ENCODE measurements around the gene SCIMP.
"Not testable (repeated sequence)": the region's sequence is repeated elsewhere in the genome, so short reads cannot be mapped to it uniquely, and the experiment has no call there.

The SCIMP gene

DNA sequence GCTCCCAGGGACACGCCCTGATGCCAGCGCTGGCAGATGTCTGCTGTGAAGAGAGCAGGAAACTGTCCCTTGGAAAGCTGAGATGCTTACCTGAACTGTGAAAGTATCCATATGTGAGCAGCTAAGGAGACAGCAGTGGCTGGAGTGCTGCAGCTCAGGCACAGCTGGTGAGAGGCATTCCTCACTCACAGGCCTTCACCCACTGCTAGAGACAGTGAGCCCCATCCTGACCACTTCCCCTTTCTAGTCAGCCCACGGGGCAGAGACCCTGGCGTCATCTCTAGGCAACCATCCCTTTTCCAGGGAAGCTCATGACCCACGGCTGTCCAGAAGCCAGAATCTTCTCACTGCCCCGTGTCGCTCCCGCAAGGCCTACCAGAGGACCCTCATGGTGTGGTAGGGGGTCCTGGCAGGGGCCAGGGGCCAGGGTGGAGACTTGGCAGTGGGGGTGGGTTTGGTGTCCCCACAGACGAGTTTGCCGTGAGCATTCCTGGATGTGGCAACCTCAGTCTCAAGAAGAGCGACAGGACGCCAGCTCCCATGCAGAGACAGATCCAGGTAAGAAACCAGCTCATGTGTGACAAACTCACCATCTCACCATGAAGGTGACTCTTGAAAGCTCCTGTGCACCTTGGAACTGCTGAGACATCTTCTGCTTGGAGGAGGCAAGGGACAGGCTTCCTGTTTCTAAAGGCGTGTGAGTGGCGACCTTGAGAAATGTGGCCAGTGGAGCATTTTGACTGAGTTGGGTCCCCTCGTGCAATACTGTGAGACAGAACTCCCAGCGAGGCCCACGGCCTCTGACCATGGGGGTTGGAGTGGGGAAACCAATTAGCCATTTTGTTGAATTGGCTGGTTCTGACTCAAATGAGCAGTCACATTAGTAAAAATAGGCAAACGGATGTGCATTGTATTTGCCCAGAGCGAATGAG is at the start of gene SCIMP:
Gene SCIMP (minus strand): TSS at position 216 of the 932 bp plus-strand sequence. CDS start 105 bp downstream, at position 111.
- DNase-seq (ENCODE audit: low read depth in 2 of 2): no peak

DNA sequence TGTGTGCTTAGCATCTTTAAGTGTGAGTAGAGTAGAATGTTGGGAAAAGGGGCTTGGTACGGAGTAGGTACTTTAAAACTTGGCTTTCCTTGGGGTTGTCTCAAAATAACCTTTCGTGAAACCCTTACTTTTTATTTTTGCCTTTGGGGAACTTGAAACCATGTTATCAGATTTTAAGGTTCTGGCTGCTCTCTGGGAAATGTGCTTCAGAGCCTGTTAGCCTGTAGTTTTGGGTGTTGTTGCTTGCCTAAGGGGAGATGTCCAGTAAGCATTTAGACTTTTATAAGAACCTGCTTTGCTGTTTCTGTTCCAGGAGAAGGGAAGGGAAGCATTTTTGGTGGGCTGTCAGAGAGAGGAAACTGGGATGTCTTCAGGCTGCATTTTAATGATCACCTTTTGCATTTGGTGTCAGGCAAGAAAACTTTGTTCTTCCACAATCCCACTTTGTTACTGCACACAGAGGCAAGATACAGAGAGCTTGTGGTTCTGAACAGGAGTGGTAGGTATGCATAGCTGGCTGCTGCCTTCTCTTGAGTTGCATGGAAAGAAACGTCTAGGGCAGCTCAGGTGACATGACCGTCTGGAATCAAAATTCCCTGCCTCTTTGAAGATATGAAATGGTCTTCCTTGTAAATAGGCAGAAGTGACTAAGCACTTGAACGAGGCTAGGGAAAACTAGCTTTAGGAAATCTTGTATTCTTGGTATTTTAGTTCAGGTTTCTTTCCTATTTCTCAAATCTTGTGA is 49.1 kb upstream of the SCIMP start:
- no peak for DNase-seq (ENCODE audit: low read depth in 2 of 2)

DNA sequence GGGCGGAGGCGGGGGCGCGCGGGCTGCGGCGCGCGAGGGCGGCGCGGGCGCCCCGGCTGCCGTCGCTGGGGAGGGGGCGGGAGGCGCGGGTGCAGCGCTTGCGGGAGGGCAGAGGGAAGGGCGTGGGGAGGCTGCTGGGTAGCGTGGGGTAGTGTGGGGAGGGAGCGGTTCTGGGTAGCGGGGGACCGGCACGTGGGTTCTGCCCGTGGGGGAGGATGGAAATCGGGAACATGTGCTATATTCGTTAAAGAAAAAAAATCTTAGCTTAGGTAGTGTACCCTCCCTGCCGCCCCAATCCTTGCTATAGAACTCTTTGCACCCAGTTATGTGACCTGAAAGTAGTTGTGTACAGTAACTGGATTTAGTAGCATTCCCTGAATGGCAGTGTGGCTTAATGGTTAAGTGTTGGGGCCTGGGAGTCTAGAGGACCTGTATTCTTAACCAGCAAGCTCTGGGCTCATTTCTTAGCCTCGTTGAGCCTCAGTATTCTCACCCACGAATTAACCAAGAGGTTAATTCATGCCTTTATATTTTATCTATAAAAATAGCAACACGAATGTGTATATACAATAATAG is 48.1 kb upstream of the SCIMP start:
- peak in 1 of 2 donors; percentile 17 for DNase-seq (ENCODE audit: low read depth in 2 of 2)

DNA sequence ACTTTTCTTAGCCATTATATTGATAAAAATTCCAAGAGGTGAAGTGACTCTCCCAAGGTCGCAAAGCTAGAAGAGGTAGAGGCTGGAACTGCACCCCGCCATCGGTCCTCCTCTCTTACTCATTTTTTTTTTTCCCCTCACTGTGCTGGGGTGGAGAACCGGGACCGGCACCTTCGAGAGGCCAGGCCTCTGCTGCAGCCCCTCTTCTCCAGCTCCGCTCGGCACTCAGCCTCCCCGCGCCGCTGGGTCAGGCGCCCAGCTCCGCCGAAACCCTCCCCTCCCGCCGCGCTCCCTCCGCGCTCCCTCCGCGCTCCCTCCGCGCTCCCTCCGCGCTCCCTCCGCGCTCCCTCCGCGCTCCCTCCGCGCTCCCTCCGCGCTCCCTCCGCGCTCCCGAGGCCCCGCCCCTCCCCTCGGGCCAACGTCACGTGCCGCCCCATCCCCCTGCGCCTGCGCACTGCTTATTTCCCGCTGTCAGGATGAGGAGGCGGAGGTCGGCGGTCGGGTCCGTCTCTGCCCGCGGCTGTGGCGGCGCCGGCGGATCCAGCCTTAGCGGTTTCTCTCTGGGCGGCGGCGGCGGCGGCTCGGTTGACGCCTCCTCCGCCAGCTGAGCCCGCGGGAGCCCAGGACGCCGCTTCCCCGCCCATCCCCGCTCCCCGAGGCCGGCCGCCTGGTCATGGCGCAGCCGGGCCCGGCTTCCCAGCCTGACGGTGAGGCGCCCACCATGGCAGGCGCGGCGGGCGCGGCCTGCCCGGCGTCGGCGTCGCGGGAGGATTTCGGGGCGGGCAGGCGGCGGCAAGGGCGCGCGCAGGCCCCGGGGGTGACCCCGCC is 47.4 kb upstream of the SCIMP start, which contains the start of gene RABEP1:
Gene RABEP1 (plus strand): TSS at position 471 of the 828 bp plus-strand sequence. CDS start 203 bp downstream, at position 674.
- peak; percentile 92 to 94 for DNase-seq (ENCODE audit: low read depth in 2 of 2)

DNA sequence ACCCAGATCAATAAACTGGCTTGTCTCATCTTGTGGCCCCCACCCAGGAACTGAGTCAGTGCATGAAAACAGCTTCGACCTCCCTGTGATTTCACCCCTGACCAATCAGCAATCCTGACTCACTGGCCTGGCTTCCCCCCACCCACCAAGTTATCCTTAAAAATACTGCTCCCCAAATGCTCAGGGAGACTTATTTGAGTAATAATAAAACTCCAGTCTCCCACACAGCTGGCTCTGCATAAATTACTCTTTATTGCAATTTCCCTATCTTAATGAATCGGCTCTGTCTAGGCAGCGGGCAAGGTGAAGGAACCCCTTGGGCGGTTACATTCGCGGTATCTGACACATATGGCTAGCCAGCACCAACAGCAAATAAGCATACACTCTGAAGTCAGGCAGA is 37.7 kb upstream of the SCIMP start:
- peak; percentile 8 to 41 for DNase-seq (ENCODE audit: low read depth in 2 of 2)

DNA sequence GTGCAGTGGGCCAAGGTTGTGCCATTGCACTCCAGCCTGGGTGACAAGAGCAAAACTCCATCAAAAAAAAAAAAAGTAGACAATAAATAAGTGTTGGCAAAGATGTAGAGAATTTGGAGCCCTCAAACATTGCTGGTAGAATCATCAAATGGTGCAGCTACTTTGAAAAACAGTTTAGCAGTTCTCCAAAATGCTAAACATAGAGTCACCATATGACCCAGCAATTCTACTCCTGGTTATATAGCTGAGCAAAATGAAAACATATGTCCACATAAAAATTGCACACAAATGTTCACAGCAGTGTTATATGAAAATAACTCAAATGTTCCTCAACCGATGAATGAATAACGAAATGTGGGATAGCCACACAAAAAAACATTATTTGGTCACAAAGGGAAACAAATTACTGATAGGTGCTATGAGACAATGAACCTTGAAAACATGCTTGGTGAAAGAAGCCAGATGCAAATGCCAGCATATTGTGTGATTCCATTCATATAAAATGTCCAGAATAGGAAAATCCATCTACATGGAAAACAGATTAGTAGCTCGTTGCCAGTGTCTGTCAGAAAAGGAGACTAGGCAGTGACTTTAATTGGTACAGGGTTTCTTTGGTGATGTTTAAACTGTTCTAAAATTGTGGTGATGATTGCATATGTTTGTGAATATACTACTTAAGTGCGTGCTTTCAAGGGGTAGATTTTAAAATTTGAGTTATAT is 34.7 kb upstream of the SCIMP start:
- DNase-seq (ENCODE audit: low read depth in 2 of 2): no peak

DNA sequence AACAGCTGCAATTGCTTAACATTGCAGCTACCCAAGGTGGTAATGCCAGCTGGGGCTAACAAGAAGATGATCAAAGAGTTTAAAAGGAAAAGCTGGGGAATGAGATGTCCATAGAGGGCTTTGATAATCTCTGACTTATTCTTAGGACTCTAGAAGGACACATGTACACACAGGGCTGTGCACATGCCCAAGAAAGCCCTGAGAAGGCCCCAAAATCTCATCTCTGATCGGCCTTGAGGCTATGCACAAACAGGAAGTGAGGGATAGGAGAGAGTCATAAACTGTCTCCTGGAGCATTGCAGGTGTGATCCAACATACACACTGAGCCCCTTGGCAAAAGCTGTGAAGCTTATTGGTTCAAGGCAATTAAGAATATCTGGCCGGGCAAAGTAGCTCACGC is 30.2 kb upstream of the SCIMP start:
- no peak for DNase-seq (ENCODE audit: low read depth in 2 of 2)

DNA sequence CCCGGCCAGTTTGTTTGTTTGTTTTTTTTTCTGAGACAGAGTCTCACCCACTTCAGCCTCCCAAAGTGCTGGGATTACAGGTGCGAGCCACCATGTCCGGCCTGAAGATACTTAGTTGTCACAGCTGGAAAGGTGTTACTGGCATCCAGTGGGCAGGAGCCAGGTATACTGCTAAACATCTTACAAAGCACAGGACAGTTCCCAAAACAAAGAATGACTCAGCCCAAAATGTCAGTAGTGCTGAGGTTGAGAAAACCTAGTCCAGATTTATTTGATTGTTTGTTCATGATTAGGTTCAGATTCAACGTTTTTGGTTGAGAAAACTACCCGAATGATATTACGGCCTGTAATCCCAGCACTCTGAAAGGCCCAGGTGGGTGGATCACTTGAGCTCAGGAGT is 28.8 kb upstream of the SCIMP start:
- DNase-seq (ENCODE audit: low read depth in 2 of 2): no peak

DNA sequence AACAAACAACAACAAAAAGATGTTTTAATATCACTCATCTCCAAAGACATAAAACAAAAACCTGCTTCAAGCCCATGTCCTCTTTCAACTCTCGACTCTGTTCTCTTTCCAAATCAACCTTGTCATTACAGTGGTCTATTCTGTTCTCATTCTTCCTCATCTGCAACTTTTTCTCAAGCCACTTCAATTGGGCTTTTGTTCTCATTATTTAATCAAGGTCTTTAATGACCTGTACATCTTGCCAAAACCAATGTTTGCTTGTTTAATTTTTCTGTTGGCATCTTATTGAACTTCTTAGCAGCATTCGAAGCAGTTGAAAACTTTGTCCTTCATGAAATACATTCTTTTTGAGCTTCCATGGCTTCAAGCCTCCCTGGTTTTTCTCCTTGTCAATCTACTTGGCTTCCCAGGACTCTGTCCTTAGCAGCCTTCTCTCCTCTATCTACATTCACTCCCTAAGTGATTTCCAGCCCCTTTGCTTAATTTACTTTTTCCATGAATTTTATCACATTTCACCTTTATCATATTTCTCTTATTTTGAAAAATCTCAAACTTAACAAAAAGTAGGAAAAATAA is 27.8 kb upstream of the SCIMP start:
- DNase-seq (ENCODE audit: low read depth in 2 of 2): no peak

DNA sequence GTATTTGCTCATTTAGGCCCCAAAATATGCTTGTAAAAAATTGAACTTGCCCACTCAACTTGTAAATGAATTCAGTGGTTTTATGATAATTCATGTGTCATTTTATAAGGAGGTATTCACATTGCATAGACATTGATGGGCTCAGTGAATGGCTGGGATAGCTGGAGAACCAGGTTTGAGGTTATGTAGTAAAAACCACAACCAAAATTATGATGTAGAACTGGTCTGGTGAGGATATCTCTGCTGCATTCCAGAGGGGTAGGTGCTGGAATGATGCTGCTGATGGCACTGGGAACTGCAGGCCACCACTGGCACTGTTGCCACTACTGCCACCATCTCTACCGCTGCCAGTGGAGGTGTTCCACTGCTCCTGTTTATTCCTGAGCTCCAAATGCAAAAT is 25.9 kb upstream of the SCIMP start:
- no peak for DNase-seq (ENCODE audit: low read depth in 2 of 2)

DNA sequence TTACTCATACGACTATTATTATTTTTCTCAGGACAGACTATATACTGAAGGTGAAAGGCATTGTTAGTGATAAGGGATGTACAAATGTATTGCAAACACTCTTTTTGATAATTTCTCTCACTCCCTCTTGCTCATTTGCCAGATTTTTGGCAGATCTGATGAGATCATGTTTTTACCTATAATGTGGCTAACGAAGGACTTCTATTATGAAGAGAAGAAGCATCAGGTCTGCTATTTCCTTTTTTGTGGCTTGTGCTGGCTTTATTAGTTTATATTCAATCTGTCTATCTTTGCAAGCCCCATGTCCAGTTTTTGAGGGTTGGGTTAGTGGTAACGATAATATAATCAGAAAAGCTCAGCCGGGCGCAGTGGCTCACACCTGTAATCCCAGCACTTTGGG is 22.5 kb upstream of the SCIMP start:
- no peak for DNase-seq (ENCODE audit: low read depth in 2 of 2)

DNA sequence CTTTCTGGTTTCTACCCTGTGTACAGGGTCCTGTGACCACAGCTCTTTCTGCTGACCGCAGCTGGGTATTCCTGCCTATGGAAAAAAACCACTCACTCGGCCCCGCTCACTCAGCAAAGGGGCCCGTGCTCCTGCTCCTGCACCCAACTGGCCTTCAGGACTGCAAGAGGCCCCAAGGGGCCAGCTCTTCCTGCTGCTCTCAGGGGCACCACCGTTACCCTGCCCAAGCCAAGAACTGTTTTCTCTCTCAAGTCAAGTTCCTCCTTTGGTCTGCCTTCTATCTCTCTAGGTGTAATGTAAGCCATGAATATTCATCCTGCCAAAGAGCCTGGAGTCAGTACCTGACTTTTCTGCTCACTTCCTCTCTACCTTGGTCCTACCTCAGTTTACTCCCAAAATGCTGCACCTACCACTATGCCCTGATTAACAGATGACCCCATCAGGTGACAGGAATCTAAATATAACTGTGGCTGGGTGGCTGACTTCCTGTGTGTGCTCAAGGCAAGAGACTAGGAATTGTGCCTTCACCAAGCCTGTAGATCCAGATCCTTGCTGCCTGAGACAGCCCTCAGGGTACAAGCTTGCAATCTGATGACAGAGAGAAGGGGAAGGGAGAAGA is 20.4 kb upstream of the SCIMP start:
- no peak for DNase-seq (ENCODE audit: low read depth in 2 of 2)

DNA sequence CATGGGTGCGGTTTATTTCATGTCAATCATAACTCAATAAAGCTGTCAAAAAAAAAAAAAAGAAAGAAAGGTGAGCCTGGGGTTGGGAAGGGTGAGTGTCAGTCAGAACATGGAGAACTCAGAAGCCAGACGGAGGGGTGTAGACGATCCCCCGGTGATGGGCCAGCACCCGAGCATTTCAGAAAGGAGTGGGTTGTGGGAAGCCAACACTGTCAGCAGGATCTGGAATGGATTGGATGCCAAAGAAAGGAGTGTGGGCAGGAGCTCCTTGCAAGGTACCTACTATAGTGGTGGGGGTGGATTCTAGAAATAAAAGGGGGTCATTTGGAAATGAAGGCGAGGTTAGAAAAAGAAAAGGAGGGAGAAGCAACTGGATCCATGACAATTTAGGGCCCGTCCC is 19.8 kb upstream of the SCIMP start:
- no peak for DNase-seq (ENCODE audit: low read depth in 2 of 2)

DNA sequence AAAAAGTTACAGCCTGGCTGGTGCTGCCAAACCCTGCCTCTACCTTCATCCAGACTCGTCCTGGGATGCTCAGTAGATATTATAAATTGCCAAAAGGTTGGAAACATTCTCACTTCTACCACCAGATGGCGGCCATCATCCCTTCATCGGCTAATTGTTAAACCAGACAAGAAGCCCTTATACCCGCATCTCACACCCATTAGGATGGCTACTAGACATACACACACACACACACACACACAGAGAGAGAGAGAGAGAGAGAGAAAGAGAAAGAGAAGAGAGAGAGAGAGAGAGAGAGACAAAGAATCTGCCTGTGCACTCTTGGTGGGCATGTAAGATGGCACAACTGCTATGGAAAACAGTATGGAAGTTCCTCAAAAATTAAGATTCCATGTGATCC is 15.0 kb upstream of the SCIMP start:
- peak; percentile 22 to 36 for DNase-seq (ENCODE audit: low read depth in 2 of 2)

DNA sequence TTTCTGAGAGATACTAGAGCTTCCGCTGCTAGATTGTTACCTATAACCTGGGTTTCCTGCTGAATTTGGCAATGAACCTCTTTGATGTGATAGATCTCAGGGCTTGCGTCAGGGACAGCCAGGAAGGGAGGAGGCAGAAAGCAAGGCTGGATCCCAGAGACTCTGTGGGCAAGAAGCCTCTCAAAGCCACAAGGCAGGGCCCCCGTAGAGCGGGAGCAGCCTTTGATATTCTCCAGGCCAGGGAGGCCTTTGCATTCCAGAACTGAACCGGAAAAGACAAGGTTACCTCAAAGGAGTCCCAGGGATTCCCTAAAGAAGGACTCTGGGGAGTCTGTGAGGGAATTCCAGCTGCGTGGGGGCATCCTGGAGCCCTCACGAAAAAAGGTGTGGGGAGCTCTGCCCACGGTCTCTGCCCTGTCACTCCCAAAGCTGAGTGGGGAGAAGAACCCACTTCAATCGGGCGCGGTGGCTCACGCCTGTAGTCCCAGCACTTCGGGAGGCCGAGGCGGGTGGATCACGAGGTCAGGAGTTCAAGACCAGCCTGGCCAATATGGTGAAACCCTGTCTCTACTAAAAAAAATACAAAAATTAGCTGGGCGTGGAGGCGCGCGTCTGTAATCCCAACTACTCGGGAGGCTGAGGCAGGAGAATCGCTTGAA is 14.3 kb upstream of the SCIMP start:
- no peak for DNase-seq (ENCODE audit: low read depth in 2 of 2)

DNA sequence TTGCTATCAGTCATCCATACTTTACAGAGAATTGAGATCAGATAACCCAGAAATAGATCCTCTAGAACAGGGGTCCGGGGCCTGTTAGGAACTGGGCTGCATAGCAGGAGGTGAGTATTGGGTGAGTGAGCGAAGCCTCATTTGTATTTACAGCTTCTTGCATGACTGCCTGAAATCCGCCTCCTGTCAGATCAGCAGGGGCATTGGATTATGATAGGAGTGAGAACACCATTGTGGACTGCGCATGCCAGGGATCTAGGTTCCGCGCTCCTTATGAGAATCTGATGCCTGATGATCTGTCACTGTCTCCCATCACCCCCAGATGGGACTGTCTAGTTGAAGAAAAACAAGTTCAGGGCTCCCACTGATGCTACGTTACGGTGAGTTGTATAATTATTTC is 13.0 kb upstream of the SCIMP start:
- DNase-seq (ENCODE audit: low read depth in 2 of 2): no peak

DNA sequence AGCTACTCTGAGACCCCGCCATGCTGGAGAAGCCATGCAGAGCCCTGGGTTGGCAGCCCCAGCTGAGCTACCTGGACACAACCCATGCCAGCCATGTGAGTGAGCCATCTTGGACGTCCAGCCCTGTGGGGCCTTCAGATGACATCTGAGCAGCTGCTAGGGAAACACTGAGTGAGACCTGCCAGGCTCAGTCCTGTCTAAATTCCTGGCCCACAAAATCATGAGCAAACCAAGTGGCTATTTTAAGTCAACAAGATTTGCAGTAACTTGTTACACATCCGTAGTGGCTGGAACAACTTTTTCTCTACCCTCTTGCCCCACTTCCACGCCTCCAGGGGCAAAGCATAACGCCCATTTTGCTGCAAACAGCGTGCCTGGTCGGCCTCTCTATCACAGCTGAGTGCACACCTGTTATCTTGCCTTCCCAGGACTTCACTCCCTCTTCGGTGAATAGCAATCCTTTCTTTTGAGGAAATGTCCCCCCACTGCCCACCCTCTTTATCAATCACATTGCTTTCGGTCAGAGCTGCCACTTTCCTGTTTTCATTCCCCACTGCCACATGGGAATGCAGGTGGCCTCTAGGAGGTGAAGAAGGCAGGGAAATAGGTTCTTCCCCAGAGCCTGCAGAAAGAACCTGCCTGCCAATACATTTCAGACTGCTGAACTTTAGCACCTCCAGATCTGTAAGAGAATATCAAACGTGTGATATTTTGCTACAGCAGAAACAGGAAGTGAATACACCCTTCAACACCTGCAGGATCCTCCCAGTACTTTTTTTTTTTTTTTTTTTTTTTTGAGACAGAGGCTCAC is 7.4 kb upstream of the SCIMP start:
- DNase-seq (ENCODE audit: low read depth in 2 of 2): no peak

DNA sequence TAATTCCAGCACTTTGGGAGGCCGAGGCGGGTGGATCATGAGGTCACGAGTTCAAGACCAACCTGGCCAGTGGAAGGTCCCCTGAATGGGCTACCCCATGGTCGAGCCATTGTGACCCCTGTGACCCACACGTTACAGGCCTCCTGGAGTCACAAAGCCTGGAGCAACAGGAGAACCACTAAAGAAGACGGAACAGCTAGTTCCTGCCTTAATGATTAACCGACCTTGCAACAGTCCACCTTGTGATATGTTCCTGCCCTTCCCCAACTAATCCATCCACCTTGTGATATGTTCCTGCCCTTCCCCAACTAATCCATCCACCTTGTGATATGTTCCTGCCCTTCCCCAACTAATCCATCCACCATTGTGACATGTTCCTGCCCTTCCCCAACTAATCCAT is 5.1 kb upstream of the SCIMP start:
- not testable (repeated sequence) for DNase-seq (ENCODE audit: low read depth in 2 of 2)

DNA sequence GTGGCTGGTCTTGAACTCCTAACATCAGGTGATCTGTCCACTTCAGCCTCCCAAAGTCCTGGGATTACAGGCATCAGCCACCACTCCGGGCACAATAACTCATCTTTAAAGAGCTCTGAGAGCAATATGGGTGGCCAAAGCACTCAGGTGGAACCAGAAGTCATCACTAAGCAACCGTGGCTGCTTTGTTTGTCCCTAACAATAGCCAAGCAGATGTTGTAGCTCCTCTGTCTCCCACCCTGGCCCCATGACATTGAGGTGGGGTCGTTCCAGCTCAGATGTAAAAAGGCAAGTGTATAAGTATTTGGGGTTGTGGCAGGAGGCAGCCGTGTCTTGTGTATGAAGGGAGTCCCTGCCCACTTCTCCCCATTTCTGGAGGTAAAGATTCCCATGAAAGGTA is 3.7 kb upstream of the SCIMP start:
- no peak for DNase-seq (ENCODE audit: low read depth in 2 of 2)
